Loucy (cell line): ENCODE measurements around the gene TMEM129.

ENCODE experiments used
- EZH2phosphoT487 ChIP-seq: fragments of 200-600 bp; IDR thresholded peaks from 2 replicates; pipeline ENCODE4 v1.6.1; 2018; ENCODE audit warnings: antibody characterized with exemption, mild to moderate bottlenecking, moderate library complexity, borderline replicate concordance
- TF ChIP-seq, protein P1 (sequence below): fragments of 200-600 bp; sonication (generic); conservative IDR thresholded peaks from 2 replicates; pipeline ENCODE4 v1.5.1; 2014; ENCODE audit warnings: mild to moderate bottlenecking, antibody characterized with exemption, low read length

DNA sequence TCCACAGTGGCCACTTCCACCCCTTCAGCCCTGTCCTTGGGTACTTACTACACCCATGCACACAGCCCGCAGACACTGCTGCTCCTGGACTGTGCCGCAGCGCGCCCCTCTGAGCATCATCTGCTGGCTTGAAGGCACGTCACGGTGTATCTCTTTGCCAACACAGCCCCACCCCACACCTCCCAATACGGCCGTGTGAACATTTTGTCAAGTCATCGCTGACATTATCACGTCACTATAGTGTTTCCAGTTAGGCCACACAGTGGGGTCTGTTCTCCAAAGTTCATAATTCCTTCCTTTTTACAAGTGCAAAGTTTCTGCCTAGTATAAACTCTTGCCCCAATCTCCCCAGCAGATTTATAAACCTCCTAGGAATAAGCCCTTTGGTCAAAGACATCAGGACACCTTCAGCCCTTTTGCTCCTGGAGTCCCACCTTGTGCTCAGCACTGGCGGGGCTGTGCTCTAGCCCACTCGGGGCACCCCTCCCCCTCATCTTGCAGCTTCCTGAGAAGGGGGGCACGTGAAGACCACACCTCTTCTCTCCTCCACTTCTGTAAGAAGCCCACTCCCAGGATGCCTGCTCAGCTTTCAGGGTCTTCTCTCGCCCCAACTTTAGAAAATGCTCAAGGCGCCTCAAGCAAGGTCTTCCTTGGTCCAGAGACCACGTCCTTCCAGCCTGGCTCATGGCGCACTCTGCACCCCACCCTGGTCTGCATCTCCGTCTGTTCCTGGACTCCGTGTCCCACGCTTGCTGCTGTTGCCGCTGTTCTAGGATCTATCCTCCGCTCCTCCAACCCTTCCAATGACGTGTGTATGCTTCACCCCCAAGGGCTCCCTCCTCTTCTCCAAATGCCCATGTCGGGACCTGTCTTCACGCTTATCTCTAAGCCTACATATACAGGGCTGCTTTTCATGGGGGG is 44.3 kb downstream of the TMEM129 start:
- TF ChIP-seq, protein P1, sequence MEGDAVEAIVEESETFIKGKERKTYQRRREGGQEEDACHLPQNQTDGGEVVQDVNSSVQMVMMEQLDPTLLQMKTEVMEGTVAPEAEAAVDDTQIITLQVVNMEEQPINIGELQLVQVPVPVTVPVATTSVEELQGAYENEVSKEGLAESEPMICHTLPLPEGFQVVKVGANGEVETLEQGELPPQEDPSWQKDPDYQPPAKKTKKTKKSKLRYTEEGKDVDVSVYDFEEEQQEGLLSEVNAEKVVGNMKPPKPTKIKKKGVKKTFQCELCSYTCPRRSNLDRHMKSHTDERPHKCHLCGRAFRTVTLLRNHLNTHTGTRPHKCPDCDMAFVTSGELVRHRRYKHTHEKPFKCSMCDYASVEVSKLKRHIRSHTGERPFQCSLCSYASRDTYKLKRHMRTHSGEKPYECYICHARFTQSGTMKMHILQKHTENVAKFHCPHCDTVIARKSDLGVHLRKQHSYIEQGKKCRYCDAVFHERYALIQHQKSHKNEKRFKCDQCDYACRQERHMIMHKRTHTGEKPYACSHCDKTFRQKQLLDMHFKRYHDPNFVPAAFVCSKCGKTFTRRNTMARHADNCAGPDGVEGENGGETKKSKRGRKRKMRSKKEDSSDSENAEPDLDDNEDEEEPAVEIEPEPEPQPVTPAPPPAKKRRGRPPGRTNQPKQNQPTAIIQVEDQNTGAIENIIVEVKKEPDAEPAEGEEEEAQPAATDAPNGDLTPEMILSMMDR, result no peak
- no peak for TF ChIP-seq EZH2phosphoT487
